A172 (cell line): ENCODE data around the gene LAMTOR2. TPM values are rescaled to one million over a fixed set of nuclear protein-coding genes. Genes with fewer than 3 reads are reported as not detected.

ENCODE experiments used
- DNase-seq: peaks from one replicate; pipeline ENCODE4 v3.0.0-alpha.2; 2015; ENCODE audit warnings: low spot score
- total RNA-seq: library from RNA; depleted of rRNA; stranded (reverse); fragments of >200 nt; shearing (Covaris generic); gene quantifications from 2 replicates; pipeline ENCODE4 v1.2.3, GENCODE V29; 2014

LAMTOR2 gene
- total RNA-seq, 1 experiment from 2014 or later = 179 TPM

DNA sequence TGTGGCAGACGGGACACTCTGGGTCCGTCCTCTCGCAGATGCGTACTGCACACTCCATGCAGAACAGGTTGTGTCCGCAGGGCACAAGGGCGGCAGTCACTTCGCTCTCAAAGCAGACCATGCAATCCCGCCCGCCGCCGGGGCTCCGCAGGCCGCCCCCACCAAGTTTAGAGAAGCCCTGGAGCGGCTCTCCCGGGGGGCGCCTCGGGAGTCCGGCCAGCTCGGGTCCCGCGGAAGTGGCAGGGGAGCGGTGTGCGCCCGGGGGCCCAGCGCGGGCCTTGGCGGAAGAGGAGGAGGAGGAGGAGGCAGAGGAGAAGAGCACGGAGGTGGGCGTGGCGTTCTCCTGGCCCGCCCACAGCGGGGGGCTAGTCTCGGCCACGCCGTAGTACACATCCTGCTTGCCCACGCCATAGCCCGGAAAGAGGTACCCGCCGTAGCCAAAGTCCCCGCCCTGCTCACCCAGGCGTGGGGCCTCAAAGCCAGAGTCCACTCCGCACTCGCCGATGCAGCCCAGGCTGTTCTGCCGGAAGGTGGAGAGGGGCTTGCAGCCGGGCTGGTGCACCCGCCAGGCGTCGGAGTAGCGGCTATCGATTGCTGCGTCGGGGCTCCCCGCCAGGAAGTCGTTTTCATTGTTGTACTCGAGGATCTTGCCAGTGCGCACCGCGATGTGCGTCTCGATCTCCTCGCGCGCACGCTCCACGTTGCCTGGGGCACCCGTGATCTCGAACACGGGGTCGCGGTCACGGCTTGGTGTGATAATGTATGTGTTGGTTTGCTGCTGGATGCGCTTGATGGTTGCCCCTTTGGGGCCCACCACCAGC lies 22.2 kb downstream of the LAMTOR2 start:
- DNase-seq = no peak

DNA sequence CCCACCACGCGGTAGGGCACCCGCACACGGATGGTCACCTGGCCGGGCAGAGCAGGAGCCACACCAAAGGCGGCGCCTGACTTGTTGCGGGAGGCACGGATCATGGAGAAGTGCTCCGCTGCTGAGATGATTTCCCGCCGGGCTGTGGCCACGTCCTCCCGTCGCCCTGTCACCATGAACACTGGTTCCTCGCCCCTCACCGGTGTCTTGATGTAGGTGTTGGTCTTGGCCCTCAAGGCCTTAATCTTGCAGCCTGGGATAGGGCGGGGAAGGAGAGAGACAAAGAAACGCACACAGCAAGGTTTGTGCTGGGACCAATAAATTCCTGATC lies 22.8 kb downstream of the LAMTOR2 start:
- DNase-seq = no peak

DNA sequence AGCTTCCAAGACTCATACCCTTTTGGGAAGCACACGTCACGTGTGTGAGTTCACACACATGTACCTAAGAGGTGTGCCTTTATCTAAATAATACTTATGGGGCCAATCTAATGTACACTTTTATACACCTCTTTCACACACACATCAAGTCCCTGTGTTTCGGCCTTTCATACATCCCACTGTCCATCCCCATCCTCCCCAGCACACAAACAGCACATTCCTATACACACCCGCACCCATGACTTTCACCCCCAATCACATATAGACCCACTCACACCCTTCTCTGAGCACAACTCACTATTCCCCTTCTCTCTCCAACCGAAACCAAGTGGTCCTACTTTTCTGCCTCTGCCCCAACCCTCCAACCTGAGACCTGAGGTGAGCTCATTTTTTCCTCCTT lies 24.1 kb downstream of the LAMTOR2 start:
- DNase-seq = no peak

DNA sequence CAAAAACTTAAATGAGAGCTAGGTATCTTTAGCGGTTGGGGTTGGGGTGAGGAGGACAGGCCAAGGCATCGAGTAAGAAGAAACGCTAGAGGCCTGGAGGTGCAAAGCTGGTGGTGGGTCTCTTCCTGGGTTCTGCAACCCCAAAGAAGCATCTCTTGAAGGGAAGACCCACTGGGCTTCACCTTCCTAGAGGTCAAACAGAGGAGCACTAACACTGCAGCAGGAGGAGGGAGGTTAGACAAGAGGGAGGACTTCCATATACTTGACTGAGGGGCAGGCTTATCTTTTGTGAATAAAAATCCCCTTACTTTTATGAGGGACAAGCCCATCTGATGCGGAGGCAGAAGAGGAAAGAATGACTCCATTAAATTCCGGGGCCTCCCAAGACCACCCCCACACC lies 25.2 kb downstream of the LAMTOR2 start:
- no peak for DNase-seq

DNA sequence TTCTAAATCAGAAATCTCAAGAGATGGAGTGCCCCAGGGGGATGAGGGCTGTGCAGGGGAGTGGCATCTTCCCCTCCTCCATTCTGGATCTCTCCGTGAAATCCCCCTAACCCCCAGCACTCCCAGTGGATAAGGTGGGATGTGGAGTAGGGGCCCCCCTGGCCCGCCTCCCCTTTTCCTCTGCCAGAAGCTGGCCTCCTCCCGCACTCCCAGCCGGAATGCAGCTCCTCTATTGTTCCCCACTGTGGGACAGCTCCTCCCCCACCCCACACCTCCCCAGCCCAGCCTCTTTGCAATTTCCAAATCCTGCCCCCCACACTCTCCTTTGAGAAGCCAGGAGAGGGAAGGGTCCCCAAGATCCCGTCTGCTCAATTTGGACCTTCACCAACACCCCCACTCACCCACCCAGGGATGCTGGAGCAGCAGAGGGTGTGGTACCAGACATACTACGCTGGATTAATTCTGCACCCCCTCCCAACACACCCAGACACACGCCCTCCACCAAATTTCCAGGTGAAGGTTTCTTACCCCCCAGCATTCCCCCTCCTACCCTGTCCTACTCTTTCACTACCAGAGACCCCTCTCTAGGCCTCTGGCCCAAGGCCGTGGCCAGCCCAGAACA lies 25.8 kb downstream of the LAMTOR2 start:
- no peak for DNase-seq

DNA sequence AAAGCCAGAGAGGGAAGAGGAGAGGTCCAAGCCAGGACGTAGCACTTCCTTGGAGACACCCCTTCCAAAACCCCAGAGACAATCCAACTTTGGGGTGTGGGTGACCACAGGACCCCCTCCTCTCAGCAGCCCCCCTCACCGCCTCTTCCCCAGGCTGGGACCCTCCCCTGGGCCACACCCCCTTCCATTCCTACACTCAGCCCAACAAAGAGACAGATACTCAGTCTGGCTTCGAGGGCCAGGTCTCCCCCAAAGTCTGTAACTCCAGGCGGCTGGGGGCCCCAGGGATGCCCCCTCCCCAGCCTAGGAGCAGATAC lies 26.2 kb downstream of the LAMTOR2 start:
- DNase-seq = no peak

DNA sequence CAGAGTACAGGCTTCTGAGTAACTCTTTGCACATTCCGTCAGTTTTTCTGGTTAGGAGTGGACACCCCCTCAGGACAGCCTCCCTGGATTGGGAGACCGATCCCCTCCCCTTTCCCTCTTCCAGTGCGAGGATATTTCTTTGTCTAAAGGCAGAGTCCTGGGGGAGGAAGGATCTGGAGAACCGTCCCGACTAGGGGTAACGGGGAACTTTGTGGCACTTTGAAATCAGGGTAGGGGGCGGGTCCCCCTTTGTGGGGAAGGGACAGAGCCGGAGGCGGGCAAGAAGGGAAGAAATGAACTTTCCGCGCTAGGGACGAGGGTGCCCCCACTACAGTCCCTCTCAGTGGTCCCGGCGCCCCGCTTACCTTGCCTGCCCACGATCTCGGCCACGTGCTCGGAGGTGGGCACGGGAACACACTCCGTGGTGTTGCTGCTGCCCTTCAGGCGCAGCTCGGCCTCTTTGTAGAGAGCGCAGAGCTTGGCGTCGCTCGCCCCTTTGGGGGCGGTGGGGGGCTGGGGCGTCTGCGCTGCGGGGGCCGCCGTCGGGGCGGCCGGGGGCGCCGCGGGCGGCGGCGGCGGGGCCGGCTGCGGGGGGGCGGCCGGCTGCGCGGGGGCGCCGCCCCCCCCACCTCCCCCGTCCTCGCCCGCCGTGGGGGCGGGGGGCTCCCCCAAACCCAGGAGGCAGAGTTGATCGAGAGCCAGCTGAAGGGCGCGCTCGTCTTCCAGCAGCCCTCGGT lies 26.8 kb downstream of the LAMTOR2 start:
- peak; percentile 51 for DNase-seq

DNA sequence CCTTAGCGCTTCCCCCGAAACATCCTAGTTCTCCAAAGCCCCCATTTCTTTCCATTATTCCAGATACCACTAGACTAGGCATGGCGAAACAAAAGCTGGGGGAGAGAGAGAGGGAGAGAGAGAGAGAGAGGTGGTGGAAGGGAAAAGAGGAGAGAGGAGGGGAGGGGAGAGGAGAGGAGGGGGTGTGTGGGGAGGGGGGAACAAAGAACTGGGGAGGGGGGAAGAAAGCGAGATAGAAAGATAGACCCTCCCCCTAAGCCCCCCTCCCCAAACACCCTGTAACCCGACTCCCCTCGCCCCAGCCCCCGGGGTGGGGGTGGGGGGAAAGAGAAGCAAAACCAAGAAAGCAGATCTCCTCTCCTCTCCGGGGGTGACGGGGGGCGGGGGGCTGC lies 27.3 kb downstream of the LAMTOR2 start:
- no peak for DNase-seq

DNA sequence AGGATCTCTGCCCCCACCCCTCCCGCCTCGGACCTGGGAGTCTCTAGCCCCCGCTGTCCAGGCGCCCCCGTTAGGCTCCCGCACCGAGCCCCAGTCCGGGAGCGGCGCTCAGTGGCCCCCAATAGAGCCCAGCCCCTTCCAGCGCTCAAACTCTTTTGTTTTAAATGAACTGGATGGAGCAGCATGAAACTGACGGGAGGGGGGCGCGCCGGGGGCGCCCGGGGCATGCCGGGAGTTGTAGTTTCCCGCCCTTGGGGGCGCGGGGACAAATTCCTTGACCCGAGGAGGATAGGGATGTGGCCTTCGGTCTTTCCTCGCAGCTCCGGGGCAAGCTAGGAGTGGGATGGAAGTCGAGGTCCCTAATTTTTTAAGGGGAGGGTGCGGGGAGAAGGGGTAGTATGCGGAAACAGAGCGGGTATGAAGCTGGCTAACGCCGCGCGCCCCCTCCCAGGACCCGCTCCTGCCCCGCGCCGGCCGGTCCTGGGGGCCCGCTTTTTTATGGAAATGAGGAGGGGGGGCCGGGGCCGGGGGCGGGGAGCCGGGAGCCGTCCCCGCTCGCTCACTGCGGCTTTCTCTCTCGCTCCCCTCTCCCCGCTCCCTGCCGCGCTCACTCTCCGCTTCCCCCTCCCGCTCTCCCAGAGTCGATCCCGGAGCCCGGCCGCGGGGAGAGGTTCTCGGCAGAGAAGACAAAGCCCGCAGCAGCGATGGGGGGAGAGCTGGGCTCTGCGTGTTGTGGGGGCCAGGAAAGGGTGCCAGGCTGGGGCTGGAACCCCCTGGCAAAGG lies 27.9 kb downstream of the LAMTOR2 start, which contains the start of gene MEX3A:
Gene MEX3A (minus strand): TSS at position 157 of the 783 bp plus-strand sequence. CDS start 467 bp downstream, outside the sequence.
- peak; percentile 85 for DNase-seq

DNA sequence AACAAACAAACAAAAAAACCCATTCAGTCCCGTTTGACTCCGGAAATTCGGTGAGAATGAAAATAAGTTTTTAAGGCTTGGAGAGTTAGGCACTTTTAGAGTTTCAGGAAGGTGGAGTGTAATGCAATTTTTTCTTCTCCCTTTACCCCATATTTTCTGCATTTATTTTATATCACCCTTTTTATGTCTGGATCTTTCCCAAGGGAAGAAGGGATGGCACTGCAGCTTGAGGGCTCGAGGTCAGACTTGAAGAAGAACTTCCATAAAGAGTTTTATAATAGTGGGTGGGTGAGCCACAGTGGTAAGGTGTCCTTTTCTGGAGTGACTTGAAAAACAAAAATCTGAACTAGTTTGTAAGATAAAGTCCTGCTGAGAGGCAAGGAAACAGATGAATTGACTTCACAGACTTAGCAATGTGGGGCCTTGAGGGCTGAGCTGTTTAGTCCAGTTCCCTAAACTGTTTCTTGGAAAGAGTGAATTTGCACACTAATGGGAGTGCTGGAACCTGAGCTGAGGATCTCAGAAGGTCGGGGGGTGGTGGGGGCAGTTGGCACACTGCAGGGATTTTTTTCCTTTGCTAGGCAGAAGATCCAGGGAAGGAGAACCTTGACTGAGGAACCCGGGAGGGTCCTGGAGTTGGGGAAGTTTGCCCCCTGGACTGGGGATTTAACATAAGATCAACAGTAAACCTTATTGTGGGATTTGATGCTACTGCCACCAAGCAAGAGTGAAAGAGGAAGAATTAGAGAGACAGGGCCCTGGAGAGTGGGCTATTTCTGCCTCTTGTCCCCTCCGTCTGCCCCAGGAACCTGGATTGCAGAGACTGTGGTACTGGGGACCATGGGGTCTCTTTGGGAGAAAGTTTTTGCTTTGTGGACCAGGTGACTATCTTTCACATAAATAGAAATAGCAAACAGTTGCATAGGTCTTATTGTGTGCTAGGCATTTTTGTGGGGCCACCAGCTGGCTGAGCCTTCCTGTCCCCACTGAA lies 29.5 kb downstream of the LAMTOR2 start:
- no peak for DNase-seq

DNA sequence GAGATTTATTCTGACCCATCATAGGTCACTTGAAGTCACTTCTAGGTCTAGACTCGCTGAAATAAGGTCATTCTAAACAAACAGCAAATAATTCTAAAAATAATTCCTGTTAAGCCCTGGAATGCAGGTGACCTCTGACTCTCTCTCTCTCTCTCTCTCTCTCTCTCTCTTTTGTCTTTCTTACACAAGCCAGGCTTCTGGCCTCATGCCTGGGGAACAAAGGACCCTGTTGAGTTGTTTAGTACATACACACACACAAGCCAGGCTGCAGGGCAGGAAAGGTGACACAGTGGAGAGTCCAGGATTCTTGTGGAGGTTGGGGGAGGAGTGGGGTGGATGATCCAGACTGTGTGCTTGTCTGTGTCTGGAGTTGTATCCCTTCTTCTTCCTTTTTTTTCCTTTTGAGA lies 31.7 kb downstream of the LAMTOR2 start:
- DNase-seq = peak; percentile 76

DNA sequence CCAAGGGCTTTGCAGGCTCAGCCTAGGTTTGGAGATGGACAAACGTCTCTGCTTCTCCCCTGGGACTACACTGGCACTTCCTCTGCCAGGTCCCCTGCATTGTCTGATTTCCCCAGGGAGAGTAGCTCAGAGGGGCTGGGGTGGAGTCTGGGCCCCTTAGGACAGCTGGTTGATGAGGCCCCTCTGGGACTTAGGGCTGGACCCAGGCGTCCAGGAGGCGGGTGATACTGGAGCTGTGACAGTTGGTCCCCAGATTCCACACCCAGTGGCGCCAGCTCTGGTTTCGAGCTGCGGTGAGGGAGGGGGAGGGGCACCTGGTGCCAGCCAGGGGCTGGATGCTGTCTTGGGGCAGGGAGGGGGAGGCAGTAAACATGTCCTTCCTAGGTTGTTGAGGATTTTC lies 35.1 kb downstream of the LAMTOR2 start:
- DNase-seq = no peak

DNA sequence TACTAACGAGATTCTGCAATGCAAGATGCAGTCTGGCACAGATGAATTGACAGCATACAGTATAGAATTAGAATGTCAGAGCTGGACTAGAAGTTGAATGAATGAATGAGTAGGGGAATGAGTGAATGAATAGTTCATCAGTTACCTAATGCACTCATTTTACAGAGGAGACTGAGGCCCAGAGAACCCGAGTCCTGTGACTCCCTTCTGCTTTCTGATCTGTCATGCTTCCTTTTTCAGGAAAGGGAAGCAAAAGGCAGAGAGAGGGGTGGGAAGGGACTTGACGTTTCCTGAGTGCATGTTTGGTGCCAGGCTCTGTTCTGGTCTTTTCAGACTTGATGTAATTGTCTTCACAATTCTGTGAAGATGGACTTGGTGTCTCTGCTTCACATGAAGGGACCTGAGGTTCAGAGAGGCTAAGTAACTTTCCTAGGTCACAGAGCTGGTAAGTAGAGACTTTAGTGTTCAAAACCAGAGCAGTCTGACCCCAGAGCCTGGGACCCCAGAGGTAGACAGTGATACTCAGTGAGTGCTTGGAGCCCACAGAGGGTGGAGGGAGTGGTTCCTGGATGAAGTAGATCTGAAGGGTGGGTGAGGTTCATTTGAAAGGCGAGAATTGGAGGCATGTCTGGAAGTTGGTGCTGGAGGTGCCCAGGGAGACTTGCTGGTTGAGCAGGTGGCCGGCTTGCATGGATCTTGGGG lies 35.7 kb downstream of the LAMTOR2 start:
- DNase-seq = no peak

DNA sequence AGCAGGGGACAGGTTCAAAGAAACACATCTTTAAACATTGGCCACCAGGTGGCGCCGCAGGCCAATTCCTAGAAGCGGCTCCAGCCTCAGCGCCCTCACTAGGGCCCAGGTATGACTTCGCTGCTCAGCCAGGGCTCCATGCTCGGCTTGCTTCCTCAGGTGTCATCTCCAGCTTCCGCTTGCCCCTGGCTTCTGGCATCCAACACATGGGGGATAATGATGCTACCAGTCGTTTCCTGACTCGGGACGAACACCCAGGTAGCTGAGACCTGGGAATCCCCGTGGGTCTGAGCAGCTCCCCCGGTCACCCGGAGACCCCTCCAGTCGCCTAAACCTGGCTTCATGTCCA lies 36.2 kb downstream of the LAMTOR2 start:
- peak; percentile 92 for DNase-seq

DNA sequence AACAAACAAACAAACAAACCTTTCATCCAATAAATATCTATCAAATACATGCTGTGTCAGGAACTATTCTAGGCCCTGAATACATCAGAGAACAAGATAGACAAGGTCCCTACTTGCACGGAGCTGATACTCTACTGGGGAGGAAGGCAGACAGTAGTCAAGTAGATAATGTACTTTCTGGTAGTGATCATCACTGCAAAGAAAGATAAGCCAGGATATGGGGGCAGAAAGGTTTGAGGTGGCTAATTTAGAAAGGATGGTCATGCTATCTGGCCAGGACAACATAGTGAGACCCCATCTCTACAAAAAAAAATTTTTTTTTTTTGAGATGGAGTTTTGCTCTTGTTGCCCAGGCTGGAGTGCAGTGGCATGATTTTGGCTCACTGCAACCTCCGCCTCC lies 37.0 kb downstream of the LAMTOR2 start:
- DNase-seq = no peak

DNA sequence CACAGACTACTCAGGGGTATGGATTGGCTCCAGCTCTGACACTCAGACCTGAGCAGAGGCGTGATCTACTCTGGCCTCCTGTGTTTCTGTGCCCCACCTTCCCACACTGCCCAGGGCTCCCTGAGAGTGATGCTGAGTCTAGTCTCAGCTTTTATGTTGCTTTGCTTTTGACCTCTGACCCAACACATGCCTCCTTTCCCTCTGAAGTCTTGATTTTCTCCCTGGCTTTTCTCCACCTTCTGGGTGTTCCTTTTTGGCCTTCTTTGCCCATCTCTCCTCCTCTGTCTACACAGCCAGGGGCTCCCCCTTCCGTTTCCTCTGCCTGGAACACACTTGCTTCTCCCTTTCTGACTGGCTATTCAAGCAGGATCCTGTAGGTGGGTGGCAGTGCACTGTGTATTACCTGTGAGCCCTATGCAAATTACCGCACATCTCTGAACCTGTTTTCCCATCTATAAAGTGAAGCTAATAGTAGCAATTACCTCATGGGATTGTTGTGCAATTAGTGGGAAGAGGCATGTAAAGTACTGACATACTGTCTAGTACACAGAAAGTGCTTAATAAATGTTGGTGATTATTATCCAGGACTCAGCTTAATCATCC lies 41.4 kb downstream of the LAMTOR2 start:
- no peak for DNase-seq

DNA sequence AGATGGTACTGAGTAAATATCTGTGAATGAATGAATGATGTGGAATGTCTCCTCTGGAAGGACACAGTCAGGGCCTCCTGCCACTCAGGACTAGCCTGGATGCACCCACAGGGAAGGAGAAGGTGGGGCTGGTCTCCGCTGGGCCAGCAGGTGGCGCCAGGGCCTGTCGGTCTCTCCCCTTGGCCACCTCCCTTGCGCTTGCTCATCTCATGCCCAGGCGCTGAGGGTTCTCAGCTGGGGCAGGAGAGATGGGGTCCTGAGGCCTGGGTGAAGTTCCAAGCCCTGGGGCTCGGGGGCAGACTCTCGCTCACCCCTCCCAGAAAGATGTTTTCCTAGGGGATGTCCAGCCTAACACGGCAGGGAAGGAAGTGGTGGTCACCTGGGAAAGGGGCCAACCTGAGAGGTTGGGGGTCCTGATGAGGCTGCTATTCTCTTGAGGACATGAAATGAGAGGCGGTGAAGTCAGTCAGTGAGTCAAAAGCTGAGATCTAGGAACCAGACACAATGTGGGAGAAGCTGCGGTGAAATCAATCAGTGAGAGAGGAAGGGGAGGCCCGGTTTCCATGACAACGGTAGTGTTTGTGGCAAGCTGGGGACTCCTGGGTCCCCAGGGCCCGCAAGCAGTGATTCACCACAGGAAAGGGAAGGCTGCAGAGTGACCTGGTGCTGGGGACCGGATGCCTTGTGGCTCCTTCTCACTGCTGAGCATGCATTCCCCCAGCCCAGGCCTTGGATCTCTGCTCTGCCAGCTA lies 42.2 kb downstream of the LAMTOR2 start:
- DNase-seq = peak; percentile 92

DNA sequence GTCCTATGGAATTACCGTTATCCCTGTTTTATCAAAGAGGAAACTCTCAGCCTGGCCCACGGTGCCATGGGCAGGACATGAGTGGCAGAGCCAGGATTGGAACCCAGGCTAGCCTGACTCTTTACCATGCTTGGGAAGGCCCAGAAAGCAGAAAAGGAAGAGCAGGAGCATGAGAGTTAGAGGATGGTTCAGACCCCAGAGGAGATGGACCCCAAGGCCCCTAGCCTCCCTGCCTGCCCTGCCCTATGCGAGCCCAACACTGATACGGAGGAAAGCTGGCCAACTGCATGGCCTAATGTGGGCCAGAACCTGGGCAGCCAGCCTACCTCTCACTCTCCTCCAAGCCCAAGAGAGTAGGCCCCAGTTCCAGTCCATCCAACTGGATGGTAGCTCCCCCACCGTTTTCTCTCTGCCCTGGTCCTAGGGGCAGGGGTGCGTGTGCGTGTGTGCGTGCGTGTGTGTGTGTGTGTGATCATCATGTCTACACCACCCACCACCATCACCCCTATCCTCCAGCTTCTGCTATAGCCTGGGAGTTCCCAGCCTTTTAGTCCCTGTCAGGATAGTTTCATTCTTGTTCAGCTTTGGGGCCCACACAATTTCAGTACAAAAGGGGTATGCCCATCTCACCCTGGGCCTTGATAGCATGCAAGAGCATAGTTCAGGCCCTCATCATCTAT lies 43.1 kb downstream of the LAMTOR2 start:
- DNase-seq = no peak

DNA sequence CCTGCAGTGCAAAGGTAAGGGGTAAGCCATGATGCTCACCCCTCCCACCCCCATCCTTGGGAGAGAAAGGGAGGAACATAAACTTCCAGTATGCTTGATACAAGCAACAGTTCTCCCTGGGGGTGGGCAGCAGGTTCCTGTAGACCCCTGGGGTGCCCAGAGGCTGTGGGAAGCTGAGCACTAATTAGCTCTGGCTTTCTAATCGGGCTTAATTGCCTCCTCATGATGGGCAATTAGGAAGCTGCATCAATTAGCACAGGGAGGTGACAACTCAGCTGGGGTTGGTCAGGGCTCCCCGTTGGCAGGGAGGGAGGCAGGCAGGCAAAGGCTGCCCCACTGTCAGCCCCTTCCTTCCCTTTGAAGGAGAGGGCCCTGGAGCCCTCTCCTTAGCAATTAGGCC lies 44.2 kb downstream of the LAMTOR2 start:
- DNase-seq = no peak
